HG03196 (cell line): Measurements from ENCODE around the gene DENND6A.
A peak's percentile ranks its signal among the peaks of the same experiment; 100 is the strongest.
"Not testable (repeated sequence)": the region's sequence is repeated elsewhere in the genome, so short reads cannot be mapped to it uniquely, and the experiment has no call there.

Experiments used
- ATAC-seq: cut with Tn5 transposase; IDR thresholded peaks from one replicate; pipeline ENCODE4 v1.9.1; 2021; ENCODE audit not compliant: unreplicated experiment

Gene DENND6A, protein sequence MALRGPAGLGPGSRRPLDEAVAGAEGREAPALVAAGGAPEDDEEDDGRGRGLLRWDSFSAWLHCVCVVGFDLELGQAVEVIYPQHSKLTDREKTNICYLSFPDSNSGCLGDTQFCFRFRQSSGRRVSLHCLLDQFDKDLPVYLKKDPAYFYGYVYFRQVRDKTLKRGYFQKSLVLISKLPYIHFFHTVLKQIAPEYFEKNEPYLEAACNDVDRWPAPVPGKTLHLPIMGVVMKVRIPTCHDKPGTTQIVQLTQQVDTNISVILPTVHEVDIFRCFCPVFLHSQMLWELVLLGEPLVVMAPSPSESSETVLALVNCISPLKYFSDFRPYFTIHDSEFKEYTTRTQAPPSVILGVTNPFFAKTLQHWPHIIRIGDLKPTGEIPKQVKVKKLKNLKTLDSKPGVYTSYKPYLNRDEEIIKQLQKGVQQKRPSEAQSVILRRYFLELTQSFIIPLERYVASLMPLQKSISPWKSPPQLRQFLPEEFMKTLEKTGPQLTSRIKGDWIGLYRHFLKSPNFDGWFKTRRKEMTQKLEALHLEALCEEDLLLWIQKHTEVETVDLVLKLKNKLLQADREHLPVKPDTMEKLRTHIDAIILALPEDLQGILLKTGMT

DNA sequence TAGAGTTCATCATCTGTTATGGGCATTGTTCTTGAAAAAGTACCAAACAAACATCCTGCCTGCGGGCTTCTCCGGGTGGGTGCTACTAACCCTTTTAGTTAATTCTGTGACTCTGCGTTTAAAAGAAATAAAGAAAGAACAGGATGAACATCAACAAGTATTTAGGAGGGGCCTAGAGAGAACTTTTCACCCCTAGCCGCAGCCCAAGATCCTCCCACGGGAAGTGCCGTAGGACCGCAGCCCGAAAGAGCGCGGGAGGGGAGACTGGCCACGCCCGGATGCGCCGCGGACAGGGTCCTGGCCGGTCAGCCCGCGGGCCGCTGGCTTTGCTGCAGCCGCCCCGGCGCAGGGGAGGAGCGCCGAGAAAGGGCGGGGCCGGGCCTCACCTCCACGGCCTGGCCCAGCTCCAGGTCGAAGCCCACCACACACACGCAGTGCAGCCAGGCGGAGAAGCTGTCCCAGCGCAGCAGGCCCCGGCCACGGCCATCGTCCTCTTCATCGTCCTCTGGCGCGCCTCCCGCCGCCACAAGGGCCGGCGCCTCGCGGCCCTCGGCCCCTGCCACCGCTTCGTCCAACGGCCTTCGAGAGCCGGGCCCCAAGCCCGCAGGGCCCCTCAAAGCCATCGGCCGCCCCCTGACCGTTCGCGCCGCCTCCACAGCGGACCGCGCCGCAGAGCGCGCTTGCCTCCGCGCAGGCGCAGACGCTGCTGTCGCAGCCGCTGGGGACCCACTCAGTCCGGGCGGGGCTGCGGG, at the start of gene DENND6A:
TSS of gene DENND6A (minus strand) at position 682 of the 752 bp plus-strand sequence. CDS start at position 623, 59 bp downstream.
- ATAC-seq = peak; percentile 77

DNA sequence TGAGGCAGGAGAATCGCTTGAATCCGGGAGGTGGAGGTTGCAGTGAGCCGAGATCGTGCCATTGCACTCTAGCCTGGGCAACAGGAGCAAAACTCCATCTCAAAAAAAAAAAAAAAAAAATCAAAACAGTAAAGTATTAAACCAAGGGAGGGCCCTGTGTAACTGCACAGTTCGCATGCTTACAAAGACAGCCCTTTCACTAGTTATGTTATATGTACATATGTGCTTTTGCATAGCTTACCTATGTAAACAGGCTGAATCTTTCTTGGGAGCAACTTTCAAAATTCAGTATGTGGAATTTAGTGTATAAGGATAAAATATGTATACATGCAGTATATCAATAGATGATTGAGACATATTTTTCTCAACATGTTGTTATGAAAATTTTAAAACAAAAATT, 47.1 kb upstream of the DENND6A start:
- no peak for ATAC-seq

DNA sequence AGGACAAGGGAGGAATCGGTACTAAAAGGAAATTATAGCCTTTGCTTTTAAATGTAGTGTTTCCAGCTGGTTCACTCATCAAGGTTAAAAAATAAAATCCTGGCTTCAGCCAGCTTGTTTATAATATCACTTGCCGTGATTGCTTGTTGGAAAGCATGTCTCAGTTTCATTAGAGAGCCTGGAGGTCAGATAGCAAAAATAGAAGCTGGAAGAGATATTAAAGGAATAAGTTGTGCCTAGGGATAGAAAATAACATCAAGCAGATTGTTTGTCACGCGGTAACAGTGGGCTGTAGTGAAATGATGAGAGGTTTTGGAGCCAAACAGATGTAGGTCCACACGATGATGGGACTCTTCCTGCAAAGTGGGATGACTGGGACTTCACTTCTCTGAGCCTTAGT, 45.5 kb upstream of the DENND6A start:
- ATAC-seq = no peak

DNA sequence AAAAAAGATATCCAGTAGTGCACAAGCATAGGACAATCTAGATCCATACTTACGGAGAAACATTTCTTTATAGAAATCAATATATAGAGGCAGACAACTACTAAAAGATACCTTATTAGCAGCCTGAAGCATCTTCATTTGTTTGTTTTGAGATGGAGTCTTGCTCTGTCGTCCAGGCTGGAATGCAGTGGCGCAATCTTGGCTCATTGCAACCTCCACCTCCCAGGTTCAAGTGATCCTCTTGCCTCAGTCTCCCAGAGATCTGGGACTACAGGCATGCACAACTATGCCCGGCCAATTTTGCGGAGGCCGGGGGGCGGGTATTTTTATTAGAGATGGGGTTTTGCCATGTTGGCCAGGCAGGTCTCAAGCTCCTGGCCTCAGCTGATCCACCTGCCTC, 45.0 kb upstream of the DENND6A start:
- ATAC-seq = no peak

DNA sequence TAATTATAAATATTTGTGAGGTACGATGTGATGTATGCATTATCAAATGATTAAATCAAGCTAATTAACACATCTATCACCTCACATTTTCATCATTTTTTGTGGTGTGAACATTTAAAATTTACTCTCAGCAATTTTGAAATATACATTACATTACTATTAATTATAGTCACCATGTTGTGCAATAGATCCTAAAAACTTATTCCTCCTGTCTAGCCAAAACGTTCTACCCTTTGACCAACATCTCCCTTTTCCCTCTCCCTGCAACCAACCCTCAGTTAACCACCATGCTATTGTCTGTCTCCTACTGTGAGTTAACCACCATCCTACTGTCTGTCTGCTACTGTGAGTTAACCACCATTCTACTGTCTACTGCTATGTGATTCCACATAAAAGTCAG, 42.5 kb upstream of the DENND6A start:
- no peak for ATAC-seq

DNA sequence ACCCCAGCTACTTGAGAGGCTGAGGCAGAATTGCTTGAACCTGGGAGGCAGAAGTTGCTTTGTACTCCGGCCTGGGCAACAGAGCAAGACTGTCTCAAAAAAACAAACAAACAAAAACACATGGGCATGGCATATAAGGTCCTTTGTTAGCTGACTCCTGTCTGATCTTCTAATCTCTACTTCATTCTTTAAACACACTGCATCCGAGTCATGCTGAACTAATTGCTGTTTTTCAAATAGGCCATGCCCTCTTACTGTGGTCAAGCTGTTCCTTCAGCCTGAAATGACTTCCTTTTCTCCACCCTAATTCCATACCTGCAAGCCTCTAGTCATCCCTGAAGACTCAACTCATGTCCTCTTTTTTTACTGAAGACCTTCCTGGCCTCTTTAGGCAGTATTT, 40.9 kb upstream of the DENND6A start:
- no peak for ATAC-seq

DNA sequence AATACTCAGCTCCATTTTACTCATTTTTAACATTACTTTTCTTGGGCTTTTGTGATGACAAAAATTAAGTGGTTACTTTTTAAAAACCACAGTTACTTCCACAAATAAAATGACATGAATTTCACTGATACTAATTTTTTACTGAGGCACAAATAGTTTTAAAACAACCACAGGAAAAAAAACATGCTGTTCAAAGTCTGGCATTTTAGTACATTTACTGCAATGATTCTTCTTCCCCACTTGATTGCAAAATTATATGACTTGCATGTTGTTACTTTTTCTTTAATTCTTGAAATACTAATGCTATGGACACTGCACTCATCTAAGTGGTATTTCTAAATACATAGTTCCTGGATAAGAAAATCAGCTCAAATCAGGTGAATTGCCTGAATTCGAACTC, 38.4 kb upstream of the DENND6A start:
- ATAC-seq = no peak

DNA sequence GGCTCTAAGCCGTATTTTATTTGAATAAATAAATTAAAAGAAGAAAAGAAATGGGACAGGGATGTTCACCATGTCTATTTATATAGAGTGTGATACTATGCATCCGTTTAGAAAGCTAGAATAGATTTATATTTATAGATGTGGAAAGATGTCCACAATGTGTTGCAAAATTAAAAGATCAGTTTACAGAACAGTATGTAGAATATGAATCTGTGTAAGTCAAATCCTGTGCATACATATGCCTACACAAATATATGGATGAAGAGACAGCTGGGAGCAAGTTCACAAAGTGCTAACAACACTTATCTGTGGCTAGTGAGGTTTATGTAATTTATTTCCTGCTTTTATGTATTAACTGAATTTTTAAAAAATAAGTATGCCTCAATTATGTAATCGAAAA, 37.8 kb upstream of the DENND6A start:
- no peak for ATAC-seq

DNA sequence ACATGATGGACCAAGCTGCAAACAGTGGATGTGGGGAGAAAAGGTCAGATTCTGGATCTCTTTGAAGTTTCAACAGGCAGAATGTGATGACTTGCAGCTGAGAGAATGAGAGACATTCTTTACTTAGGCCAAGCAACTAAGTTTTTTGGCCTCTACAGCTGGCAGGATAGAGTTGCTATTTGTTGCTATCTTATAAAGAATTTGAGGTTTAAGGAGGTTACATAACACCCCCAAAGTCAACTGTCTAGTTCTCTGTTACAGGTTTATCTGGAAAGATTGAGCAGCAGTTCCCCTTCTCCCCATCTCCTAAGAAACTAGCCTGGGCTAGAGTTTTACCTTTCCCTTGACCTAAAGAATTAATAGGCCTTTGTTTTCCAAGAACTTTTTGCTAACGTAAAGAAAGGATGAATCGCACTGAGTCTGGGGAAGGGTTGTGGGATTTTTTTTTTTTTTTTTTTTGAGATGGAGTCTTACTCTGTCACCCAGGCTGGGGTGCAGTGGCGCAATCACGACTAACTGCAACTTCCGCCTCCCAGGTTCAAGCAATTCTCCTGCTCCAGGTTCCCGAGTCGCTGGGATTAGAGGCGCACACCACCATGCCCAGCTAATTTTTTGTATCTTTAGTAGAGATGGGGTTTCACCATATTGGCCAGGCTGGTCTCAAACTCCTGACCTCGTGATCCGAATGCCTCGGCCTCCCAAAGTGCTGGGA, 36.6 kb upstream of the DENND6A start:
- no peak for ATAC-seq

DNA sequence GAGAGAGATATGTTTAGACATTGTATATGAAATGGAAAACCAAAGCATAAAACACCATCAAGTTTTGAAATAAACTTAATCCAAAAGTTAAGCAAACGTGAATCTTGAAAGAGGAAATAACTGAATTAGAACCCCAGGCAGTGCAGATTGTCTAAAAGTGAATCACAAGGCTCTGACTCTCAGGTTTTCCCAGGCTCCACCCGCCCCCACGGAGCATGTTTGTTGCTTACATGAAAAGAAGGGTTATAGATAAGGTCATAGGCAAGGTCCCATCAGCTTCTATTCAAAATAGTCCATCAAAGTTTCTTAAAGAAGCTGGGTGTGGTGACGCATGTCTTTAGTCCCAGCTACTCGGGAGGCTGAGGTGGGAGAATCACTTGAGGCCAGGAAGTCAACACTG, 34.2 kb upstream of the DENND6A start:
- ATAC-seq = no peak

DNA sequence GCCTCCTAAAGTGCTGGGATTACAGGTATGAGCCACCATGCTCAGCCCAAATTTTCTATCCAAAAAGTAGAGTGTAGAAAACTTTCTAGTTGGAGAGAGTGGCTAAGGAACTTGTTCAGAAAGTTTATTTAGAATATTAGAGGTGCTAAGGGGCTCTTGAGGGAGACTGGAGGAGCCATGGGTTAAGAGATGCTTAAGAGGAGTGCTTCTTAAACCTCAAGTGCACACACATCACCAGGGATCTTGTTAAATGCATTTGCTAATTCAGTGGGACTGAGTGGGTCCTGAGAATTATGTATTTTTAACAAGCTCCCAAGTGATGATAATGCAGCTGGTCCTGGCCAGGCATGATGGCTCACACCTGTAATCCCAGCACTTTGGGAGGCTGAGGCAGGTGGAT, 33.5 kb upstream of the DENND6A start:
- ATAC-seq = no peak

DNA sequence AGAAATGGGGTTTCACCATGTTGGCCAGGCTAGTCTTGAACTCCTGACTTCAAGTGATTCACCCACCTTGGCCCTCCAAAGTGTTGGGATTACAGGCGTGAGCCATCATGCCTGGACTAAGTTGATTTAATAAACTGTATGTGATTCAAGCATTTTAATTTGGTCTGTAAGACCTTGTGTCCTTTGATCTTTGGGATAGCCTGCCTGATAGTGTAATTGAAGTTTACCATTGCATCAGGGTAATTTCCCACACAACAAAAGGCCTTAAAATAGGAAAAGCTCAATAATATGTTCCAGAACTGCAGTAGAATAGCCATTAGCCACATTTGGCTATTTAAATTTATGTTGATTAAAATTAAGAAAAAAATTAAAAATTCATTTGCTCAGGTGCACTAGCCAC, 25.2 kb upstream of the DENND6A start:
- ATAC-seq = no peak

DNA sequence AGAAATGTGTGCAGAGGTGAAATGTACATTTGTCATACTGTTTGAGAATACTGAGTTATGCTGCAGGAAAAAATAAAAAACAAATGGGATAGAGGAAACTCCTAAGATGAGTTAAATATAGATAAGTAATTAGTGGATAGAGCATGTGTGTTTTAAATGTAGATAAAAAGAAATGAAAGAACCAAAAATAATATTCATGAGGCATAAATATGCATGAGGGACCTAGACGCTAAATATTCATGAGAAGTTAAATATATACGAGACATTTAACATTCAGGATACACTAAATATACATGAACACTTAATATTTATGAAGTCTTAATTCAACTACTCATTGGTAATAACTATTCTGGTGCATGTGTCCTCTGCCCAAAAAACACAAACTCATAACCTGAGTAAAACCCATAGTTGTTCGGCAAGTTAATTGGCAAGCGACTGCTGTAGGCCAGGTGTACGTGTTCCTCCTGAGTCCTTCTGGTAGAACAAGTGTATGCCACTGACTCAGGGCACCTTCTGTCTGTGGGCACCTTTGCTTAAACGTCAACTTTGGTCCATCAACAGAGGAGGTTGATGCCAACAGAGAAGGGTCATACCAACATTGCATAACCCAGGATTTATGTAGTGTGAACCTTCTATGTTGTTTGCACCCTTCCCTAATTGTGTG, 24.5 kb upstream of the DENND6A start:
- no peak for ATAC-seq

DNA sequence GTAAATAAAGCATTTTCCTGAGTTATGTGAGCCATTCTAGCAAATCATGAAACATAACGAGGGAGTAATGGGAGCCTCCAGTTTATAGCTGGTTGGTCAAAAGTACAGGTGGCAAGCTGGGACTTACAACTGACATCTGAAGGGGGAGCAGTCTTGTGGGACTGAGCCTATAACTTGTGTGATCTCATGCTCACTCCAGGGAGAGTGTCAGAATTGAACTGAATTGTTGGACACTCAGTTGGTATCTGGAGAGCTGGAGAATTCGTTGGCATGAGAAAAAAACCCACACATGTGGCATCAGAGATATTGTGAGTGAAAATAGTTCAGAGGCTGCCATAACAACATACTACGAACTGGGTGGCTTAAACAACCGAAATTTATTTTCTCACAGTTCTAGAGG, 22.8 kb upstream of the DENND6A start:
- no peak for ATAC-seq

DNA sequence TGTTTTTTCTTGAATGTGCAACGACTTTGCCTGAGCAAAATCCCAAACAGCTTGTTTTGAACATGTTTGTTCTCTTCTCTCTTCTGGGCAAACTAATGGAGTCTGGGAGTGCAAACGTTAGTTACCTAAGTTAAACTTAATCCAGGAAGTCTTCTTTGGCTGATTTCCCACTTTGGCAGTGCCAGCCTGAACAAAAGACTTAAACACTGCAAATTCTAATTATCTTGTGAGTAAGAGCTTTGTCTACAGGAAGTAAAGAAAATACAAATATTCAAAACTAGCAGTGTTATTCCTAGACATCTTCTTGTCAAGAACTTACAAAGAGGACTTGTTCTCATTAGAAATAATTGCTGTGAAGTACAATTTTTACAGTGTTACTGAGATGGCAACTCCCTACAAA, 16.7 kb upstream of the DENND6A start:
- no peak for ATAC-seq

DNA sequence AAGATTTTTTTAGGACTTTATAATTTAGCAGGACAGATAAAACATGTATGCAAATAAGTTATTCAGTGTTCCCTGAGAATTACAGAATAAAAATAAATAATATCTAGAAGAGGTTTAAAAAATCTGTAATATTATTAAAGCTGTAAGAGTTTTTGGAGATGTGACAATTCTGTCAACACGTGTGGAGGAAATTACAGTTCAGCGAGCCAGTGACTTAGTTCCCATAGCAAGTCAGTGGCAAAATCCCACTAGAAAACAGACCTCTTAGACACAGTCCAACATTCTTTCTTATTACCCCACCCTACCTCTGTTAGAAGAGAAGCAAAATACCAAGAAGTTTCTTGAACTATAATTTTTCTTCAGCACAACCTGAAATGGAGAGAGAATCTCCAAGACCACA, 16.2 kb upstream of the DENND6A start:
- no peak for ATAC-seq

DNA sequence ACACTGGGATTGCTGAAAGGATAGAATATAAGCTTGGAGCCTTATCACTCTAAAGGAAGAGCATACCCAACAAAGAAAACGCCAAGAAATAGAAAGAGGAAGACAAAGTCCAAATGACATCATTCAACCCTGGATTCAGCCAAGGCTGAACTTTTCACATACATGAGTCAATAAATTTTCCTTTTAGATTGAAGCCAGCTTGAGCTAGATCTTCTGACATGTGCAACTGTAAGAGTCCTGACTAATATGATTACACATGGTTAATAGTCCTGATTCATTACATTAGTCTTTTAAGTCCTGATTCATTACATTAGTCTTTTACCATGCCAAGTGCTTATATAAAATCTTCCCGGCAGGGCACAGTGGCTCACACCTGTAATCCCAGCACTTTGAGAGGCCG, 13.6 kb upstream of the DENND6A start:
- ATAC-seq = no peak

DNA sequence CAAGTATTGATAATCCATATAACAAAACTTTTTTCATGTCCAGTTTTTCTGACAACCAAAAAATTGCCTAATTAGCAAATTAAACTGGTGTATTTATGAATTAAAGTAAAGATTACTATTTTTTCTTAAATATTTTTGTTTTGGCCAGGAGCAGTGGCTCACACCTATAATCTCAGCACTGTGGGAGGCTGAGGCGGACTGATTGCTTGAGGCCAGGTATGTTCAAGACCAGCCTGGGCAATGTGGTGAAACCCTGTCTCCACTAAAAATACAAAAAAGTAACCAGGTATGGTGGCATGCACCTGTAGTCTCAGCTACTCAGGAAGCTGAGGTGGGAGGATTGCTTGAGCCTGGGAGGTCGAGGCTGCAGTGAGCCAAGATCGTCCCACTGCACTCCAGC, 12.5 kb upstream of the DENND6A start:
- ATAC-seq = not testable (repeated sequence)

DNA sequence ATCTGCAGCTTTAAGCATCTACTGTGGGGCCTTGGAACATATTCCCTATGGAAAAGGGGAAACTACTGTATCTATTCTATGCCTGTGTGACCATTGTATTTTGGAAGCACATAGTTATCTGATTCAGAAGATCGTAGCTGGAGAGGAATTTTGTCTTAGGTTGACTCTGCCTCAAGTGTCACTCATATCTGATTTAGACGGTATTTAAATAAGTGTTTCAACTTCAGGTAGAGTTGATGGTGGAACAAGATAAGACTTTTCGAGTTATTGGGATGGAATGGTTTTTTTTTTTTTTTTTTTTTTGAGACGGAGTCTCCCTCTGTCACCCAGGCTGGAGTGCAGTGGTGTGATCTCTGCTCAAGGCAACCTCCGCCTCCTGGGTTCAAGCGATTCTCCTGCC, 8.9 kb upstream of the DENND6A start:
- no peak for ATAC-seq

DNA sequence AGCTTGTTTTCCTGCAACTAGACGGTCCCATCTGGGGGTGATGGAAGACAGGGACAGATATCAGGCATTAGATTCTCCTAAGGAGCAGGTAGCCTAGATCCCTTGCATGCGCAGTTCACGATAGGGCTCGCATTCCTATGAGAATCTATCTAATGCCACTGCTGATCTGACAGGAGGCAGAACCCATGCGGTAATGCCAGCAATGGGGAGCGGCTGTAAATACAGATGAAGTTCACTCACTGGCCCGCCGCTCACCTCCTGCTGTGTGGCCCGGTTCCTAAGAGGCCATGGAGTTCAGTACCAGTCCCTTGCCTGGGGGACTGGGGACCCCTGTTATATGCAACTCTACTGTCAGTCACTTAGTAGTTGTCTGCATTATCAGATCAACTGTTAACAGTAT, 7.9 kb upstream of the DENND6A start:
- ATAC-seq = no peak

DNA sequence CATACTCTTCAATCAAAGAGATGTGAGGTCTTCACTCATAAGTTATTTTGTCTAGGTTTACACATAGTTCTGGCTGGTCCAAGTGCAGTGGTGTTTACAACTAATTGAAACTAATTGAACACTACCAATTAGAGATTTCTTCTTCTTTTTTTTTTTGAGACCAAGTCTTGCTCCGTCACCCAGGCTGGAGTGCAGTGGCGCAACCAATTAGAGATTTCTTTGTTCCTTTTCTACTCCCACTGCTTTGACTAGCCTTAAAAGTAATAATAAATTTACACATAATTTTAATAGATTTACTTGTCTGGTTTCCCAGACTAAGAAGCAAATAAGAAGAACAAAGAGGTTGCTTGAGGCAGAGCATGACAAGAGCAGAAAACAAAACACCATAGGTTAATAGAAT, 6.7 kb upstream of the DENND6A start:
- ATAC-seq = no peak
